ENCODE results near the gene DNM2.
A peak's percentile ranks its signal among the peaks of the same experiment; 100 is the strongest.
"Not testable (repeated sequence)": the region's sequence is repeated elsewhere in the genome, so short reads cannot be mapped to it uniquely, and the experiment has no call there.

Gene DNM2

GRCh38 chr19:10855879-10856522, 138.1 kb downstream of the DNM2 start:
- no peak overlapping the region for H3K4me3 Mint-ChIP-seq
- no peaks in the 10 kb centered on the region for H3K27me3 Mint-ChIP-seq (ENCODE audit: low read depth)
- H3K27ac Mint-ChIP-seq = no peak overlapping the region
- H3K4me1 Mint-ChIP-seq (ENCODE audit: low read depth) = no peaks in the 10 kb centered on the region
- H3K36me3 Mint-ChIP-seq (ENCODE audit: low read depth) = no peaks in the 10 kb centered on the region
- no peak for DNase-seq (ENCODE audit: low spot score)
- no peaks in the 10 kb centered on the region for H3K9me3 Mint-ChIP-seq

DNA sequence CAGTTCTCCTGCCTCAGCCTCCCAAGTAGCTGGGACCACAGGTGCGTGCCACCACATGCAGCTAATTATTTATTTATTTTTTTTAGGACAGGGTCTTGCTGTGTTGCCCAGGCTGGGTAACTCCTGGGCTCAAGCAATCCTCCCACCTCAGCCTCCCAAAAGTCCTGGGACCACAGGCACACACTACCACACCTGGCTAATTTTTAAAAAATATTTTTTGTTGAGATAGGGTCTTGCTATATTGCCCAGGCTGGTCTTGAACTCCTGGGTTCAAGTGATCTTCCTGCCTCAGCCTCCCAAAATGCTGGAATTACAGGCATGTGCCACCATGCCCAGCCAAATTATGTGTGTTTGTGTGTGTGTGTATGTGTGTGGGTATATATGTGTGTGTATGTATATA, 139.0 kb downstream of the DNM2 start:
- not testable (repeated sequence) for H3K36me3 Mint-ChIP-seq (ENCODE audit: low read depth); H3K4me1 Mint-ChIP-seq (ENCODE audit: low read depth); H3K27me3 Mint-ChIP-seq (ENCODE audit: low read depth); H3K9me3 Mint-ChIP-seq; DNase-seq (ENCODE audit: low spot score); H3K4me3 Mint-ChIP-seq; H3K27ac Mint-ChIP-seq

DNA sequence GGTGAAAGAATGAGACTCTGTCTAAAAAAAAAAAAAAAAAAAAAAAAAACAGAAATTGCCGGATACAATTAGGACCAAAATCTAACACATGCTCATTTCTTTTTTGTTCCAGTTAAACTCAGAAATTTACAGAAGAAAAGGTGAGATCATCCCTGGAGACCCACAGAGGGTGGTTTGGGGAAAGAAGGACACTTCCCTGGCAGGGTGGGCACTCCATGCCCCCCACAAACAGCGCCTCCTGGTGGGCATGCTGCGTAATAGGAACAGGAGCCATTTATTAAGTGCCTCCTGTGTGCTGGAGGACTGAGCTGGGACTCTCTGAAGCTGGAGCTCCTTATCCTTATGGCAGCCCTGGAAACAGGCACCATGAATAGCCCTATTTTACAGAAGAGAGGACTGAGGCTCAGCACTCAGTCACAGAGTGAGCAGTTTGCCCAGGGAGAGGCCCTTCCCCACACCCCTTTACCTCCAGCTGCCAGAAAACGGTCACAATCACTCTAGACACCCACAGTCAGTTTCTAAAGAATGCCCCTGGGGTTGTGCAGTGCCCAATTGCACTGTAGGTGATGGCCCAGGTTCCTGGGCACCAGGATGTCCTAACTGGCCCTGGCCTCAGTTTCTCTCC, 140.4 kb downstream of the DNM2 start:
- no peaks in the 10 kb centered on the region for H3K36me3 Mint-ChIP-seq (ENCODE audit: low read depth)
- H3K27me3 Mint-ChIP-seq (ENCODE audit: low read depth) = no peaks in the 10 kb centered on the region
- DNase-seq (ENCODE audit: low spot score) = no peak
- no peaks in the 10 kb centered on the region for H3K9me3 Mint-ChIP-seq
- no peak overlapping the region for H3K27ac Mint-ChIP-seq
- peaks cover 3% of the 10 kb centered on the region for H3K4me1 Mint-ChIP-seq (ENCODE audit: low read depth)
- H3K4me3 Mint-ChIP-seq = no peak overlapping the region

- no peak overlapping the region for H3K4me3 Mint-ChIP-seq
- H3K4me1 Mint-ChIP-seq (ENCODE audit: low read depth) = peaks cover 12% of the 10 kb centered on the region
- no peaks in the 10 kb centered on the region for H3K27me3 Mint-ChIP-seq (ENCODE audit: low read depth)
- no peak overlapping the region for H3K27ac Mint-ChIP-seq
- no peaks in the 10 kb centered on the region for H3K9me3 Mint-ChIP-seq
- no peak for DNase-seq (ENCODE audit: low spot score)
- H3K36me3 Mint-ChIP-seq (ENCODE audit: low read depth) = no peaks in the 10 kb centered on the region
These were observed 143.3 kb downstream of the DNM2 start for GRCh38 chr19:10861103-10861651.

DNA sequence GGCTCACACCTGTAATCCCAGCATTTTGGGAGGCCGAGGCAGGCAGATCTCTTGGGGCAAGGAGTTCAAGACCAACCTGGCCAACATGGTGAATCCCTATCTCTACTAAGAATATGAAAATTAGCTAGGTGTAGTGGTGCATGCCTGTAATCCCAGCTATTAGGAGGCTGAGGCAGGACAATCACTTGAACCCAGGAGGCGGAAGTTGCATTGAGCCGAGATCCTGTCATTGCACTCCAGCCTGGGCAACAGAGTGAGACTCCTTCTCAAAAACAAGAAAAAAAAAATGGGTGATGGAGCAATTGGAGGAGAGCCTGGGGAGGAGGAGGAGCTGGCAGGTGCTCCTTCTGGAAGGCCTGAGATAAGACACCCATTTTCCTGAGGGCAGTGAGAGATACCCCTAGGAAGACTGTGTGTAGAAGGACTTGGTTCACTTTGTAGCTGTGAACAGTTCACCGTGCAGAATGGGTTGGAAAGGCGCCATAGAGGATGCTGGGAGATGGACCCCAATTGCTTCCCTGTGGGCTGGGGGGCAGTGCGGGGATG, 144.8 kb downstream of the DNM2 start:
- Mint-ChIP-seq H3K27me3 (ENCODE audit: low read depth) (no peaks in the 10 kb centered on the region), H3K36me3 (ENCODE audit: low read depth) (no peaks in the 10 kb centered on the region), H3K4me1 (ENCODE audit: low read depth) (peaks cover 13% of the 10 kb centered on the region), H3K4me3 (no peak overlapping the region), H3K9me3 (no peaks in the 10 kb centered on the region), H3K27ac (no peak overlapping the region)
- no peak for DNase-seq (ENCODE audit: low spot score)

DNA sequence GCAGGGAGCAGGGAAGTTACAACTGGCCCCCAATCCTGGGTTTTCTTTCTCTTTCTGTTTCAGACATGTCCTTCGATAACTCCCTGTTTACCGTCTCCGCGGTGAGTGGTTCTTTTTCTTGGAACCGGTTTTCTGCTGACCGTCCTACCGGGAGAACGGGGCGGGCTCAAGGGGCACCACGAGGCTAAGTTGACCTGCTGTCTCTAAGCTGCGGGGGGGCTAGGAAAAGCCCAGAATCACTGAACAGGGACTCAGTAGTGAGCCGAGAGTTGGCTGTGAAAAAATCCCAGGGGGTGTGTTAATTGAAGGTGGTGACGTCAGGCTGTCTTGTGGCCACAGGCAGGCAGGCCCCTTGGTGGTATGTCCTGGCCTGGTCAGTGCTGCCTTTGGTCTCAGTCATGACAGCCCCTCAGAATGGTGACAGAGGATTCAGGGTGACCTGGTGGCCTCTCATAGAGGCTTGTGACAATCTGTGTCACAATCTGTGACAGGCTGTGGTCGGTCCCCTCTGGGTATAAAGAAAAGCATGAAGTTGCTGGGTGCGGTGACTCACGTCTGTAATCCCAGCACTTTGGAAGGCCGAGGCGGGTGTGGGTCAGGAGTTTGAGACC, 145.3 kb downstream of the DNM2 start:
- Mint-ChIP-seq H3K27ac (no peak overlapping the region), H3K36me3 (ENCODE audit: low read depth) (no peaks in the 10 kb centered on the region), H3K4me3 (no peak overlapping the region), H3K4me1 (ENCODE audit: low read depth) (peaks cover 18% of the 10 kb centered on the region), H3K9me3 (no peaks in the 10 kb centered on the region), H3K27me3 (ENCODE audit: low read depth) (no peaks in the 10 kb centered on the region)
- DNase-seq (ENCODE audit: low spot score) = no peak

- Mint-ChIP-seq H3K27ac (peak overlapping the region; percentile 64), H3K4me3 (no peak overlapping the region), H3K9me3 (no peaks in the 10 kb centered on the region), H3K36me3 (ENCODE audit: low read depth) (no peaks in the 10 kb centered on the region), H3K27me3 (ENCODE audit: low read depth) (no peaks in the 10 kb centered on the region), H3K4me1 (ENCODE audit: low read depth) (peaks cover 19% of the 10 kb centered on the region)
- peak; percentile 72 for DNase-seq (ENCODE audit: low spot score)
These were observed 146.6 kb downstream of the DNM2 start for GRCh38 chr19:10864538-10864899.

DNA sequence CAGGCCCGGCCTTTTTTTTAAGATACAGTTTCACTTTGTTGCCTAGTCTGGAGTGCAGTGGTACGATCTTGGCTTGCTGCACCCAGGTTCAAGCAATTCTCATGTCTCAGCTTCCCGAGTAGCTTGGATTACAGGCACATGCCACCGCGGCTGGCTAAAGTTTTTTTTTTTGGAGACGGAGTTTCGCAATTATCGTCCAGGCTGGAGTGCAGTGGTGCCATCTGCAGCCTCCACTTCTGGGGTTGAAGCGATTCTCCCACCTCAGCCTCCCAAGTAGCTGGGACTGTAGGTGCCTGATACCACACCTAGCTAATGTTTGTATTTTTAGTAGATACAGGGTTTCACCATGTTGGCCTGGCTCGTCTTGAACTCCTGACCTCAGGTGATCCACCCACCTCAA, 148.6 kb downstream of the DNM2 start:
- no peaks in the 10 kb centered on the region for H3K36me3 Mint-ChIP-seq (ENCODE audit: low read depth)
- no peak overlapping the region for H3K27ac Mint-ChIP-seq

GRCh38 chr19:10868872-10869547, 151.1 kb downstream of the DNM2 start:
- peak overlapping the region; percentile 54 for H3K4me3 Mint-ChIP-seq
- peaks cover 5% of the 10 kb centered on the region for H3K36me3 Mint-ChIP-seq (ENCODE audit: low read depth)
- no peak for DNase-seq (ENCODE audit: low spot score)
- H3K27me3 Mint-ChIP-seq (ENCODE audit: low read depth) = no peaks in the 10 kb centered on the region
- no peaks in the 10 kb centered on the region for H3K9me3 Mint-ChIP-seq
- H3K4me1 Mint-ChIP-seq (ENCODE audit: low read depth) = peaks cover 32% of the 10 kb centered on the region
- no peak overlapping the region for H3K27ac Mint-ChIP-seq

More for the DNA sequence above, 148.6 kb downstream of the DNM2 start:
- no peak for DNase-seq (ENCODE audit: low spot score)
- Mint-ChIP-seq H3K27me3 (ENCODE audit: low read depth) (no peaks in the 10 kb centered on the region), H3K4me3 (no peak overlapping the region), H3K4me1 (ENCODE audit: low read depth) (peaks cover 27% of the 10 kb centered on the region), H3K9me3 (no peaks in the 10 kb centered on the region)

- Mint-ChIP-seq H3K27ac (peak overlapping the region; percentile 95), H3K4me1 (ENCODE audit: low read depth) (peaks cover 27% of the 10 kb centered on the region), H3K4me3 (peak overlapping the region; percentile 89)
- H3K9me3 Mint-ChIP-seq; DNase-seq (ENCODE audit: low spot score); H3K36me3 Mint-ChIP-seq (ENCODE audit: low read depth); H3K27me3 Mint-ChIP-seq (ENCODE audit: low read depth): not testable (repeated sequence)
These were observed 152.0 kb downstream of the DNM2 start for GRCh38 chr19:10869872-10870311.

- H3K4me1 Mint-ChIP-seq (ENCODE audit: low read depth) = peaks cover 27% of the 10 kb centered on the region
These were observed 152.6 kb downstream of the DNM2 start for GRCh38 chr19:10870501-10870954.

GRCh38 chr19:10870955-10871603, 153.2 kb downstream of the DNM2 start, which contains the start of gene CARM1:
Gene CARM1, plus strand, starts transcription at chr19:10871553. Its CDS starts 150 bp downstream, at chr19:10871703.
- no peaks in the 10 kb centered on the region for H3K9me3 Mint-ChIP-seq
- H3K4me3 Mint-ChIP-seq = peak within 1 kb of the TSS; percentile 92
- peaks cover 27% of the 10 kb centered on the region for H3K4me1 Mint-ChIP-seq (ENCODE audit: low read depth)
- H3K27ac Mint-ChIP-seq = peak within 1 kb of the TSS; percentile 95
- H3K27me3 Mint-ChIP-seq (ENCODE audit: low read depth) = no peaks in the 10 kb centered on the region
- DNase-seq (ENCODE audit: low spot score) = peak; percentile 98
- H3K36me3 Mint-ChIP-seq (ENCODE audit: low read depth) = peaks cover 6% of the 10 kb centered on the region

More at GRCh38 chr19:10870501-10870954, 152.6 kb downstream of the DNM2 start:
- no peaks in the 10 kb centered on the region for H3K27me3 Mint-ChIP-seq (ENCODE audit: low read depth)
- H3K27ac Mint-ChIP-seq = peak overlapping the region; percentile 95
- DNase-seq (ENCODE audit: low spot score) = no peak
- no peaks in the 10 kb centered on the region for H3K9me3 Mint-ChIP-seq
- H3K4me3 Mint-ChIP-seq = peak overlapping the region; percentile 89
- peaks cover 6% of the 10 kb centered on the region for H3K36me3 Mint-ChIP-seq (ENCODE audit: low read depth)
